Transverse colon (tissue), 4 donors: ENCODE data around the gene IER3. TPM values are rescaled to one million over a fixed set of nuclear protein-coding genes. Genes with fewer than 3 reads are reported as not detected.
"Not testable (repeated sequence)": the region's sequence is repeated elsewhere in the genome, so short reads cannot be mapped to it uniquely, and the experiment has no call there.

Experiments used
- DNase-seq: peaks from one replicate; pipeline ENCODE4 v3.0.0-alpha.2; 2019
- H3K27ac ChIP-seq, 4 donors: fragments of 200-600 bp; sonication (generic); 2 replicates each; pipeline ENCODE4 v1.5.1; 2016 to 2018; ENCODE audit warnings: inconsistent platforms in 4 of 4
- H3K27me3 ChIP-seq: fragments of 200-600 bp; sonication (generic); 2 replicates; pipeline ENCODE4 v1.5.1; 2017; ENCODE audit warnings: inconsistent platforms
- H3K36me3 ChIP-seq, 4 donors: fragments of 200-600 bp; sonication (generic); 2 replicates each; pipeline ENCODE4 v1.5.1; 2017 to 2019; ENCODE audit warnings: inconsistent platforms in 4 of 4
- H3K4me1 ChIP-seq, 4 donors: fragments of 200-600 bp; sonication (generic); 2 replicates each; pipeline ENCODE4 v1.5.1; 2017 to 2020; ENCODE audit warnings: inconsistent platforms in 4 of 4
- H3K4me3 ChIP-seq, 4 donors: fragments of 200-600 bp; sonication (generic); 1 replicate in 1 of 4; 2 replicates in 3 of 4; pipeline versions ENCODE4 v1.5.1 to v1.6.1; 2017 to 2019; ENCODE audit warnings: inconsistent platforms in 4 of 4
- H3K9me3 ChIP-seq, 2 donors: fragments of 200-600 bp; sonication (generic); 2 replicates each; pipeline ENCODE4 v1.5.1; 2017 to 2019; ENCODE audit warnings: inconsistent platforms in 2 of 2
- CTCF ChIP-seq, 5 experiments: fragments of 200-600 bp in 3 of 5; fragments of 450-650 bp in 2 of 5; sonication (generic) in 3 of 5; IDR thresholded peaks; 1 replicate in 2 of 5; 2 replicates in 3 of 5; pipeline ENCODE4 v1.5.1; 2016 to 2017; ENCODE audit warnings: antibody characterized with exemption in 5 of 5, inconsistent platforms in 3 of 5, mild to moderate bottlenecking in 2 of 5, moderate library complexity in 1 of 5
- EP300 ChIP-seq: sonication (generic); formaldehyde crosslinking; IDR thresholded peaks from one replicate; pipeline ENCODE4 v1.6.1; 2017; ENCODE audit warnings: antibody characterized with exemption, low read depth
- POLR2A ChIP-seq: fragments of 450-650 bp; IDR thresholded peaks from one replicate; pipeline ENCODE4 v1.6.1; 2016; ENCODE audit warnings: antibody characterized with exemption, mild to moderate bottlenecking, moderate library complexity
- POLR2AphosphoS5 ChIP-seq, 3 donors: sonication (generic); formaldehyde crosslinking; IDR thresholded peaks; one replicate each; pipeline ENCODE4 v1.6.1; 2016; ENCODE audit warnings: antibody characterized with exemption in 3 of 3
- WGBS, 2 donors: methylation state at CpG; one replicate each; pipeline ENCODE4 v1.1.5; 2018; ENCODE audit warnings: low coverage in 1 of 2; 5-methylcytosine and 5-hydroxymethylcytosine counted together
- in situ Hi-C, 4 donors: fragments of 200-750 bp; cut with MboI; loops; one replicate each; pipeline versions ENCODE4 v1.15.0 to v1.15.1; 2017; ENCODE audit warnings: low sequenced_read_pairs in 3 of 4, low pct_ligation_motif_present in 1 of 4, low pct_unique_long_range_greater_than_20kb in 1 of 4
- intact Hi-C: fragments of 100-400 bp; cut with DNase I; formaldehyde crosslinking; loops from one replicate; pipeline ENCODE4 v1.15.1; 2023; ENCODE audit warnings: low total_unique reads
- total RNA-seq, 4 donors: library from RNA; depleted of rRNA; stranded (reverse); fragments of >200 nt; gene quantifications; one replicate each; pipeline ENCODE4 v1.1.0, GENCODE V29; 2016

The IER3 gene
- total RNA-seq, 4 donors from 2014 or later: 21.1 to 100 (median 84.6) TPM

GRCh38 chr6:30719791-30720737, 24.3 kb downstream of the IER3 start, which contains the start of gene TUBB:
Gene TUBB, plus strand, starts transcription at chr6:30720352. Its CDS starts 155 bp downstream, at chr6:30720507.
- H3K4me3 ChIP-seq: peak within 1 kb of the TSS; percentile 58 to 90 (median 78)
- peaks cover 0 to 23% (median 11%) of the 10 kb centered on the region in 4 donors for H3K36me3 ChIP-seq
- WGBS, 2 donors: 0% methylated on average over 9 to 38 of the region's 38 CpGs
- no peaks in the 10 kb centered on the region for H3K27me3 ChIP-seq
- intact Hi-C loops: loop anchor here (5.0 kb wide), 1 partner anchor 103 kb away; the partner anchor contains the start of genes MRPS18B and PPP1R10
- peak within 1 kb of the TSS; percentile 93 to 99 (median 98) for H3K27ac ChIP-seq
- no peaks in the 10 kb centered on the region for H3K9me3 ChIP-seq
- peak; percentile 98 for DNase-seq
- TF ChIP-seq CTCF (IDR thresholded peaks at IDR 0.05): peak in 4 of 5 experiments; percentile 2 to 63 (median 24)
- TF ChIP-seq EP300: no peak
- TF ChIP-seq POLR2A: peak; percentile 96
- peak; percentile 99 to 100 (median 99) for TF ChIP-seq POLR2AphosphoS5 (IDR thresholded peaks at IDR 0.05)
- in situ Hi-C loops: loop anchor here in 2 of 4 donors (5.0 to 10.0 kb wide), 2 partner anchors 38 to 155 kb away; no protein-coding TSS in a partner anchor
- H3K4me1 ChIP-seq: peaks cover 4 to 63% (median 39%) of the 10 kb centered on the region in 4 donors

- WGBS, 2 donors: 29 to 30% methylated on average over 8 of the region's 8 CpGs
- Histone ChIP-seq H3K9me3 (no peaks in the 10 kb centered on the region), H3K4me3 (peak overlapping the region; percentile 14 to 90 (median 78)), H3K4me1 (peaks cover 4 to 57% (median 39%) of the 10 kb centered on the region in 4 donors), H3K36me3 (peaks cover 0 to 17% (median 9%) of the 10 kb centered on the region in 4 donors), H3K27ac (peak overlapping the region; percentile 93 to 99 (median 98)), H3K27me3 (no peaks in the 10 kb centered on the region)
- TF ChIP-seq POLR2A (no peak), CTCF (IDR thresholded peaks at IDR 0.05) (no peak), POLR2AphosphoS5 (IDR thresholded peaks at IDR 0.05) (no peak), EP300 (no peak)
- intact Hi-C loops: no loop called here
- in situ Hi-C loops: loop anchor here in 1 of 4 donors (5.0 kb wide), 1 partner anchor 37 kb away; no protein-coding TSS in a partner anchor
- DNase-seq: no peak
Observed at GRCh38 chr6:30719356-30719755, 25.0 kb downstream of the IER3 start.

GRCh38 chr6:30717845-30718720, 26.3 kb downstream of the IER3 start:
- DNase-seq, H3K9me3 ChIP-seq, H3K27me3 ChIP-seq: not testable (repeated sequence)
- H3K27ac ChIP-seq: peak overlapping the region; percentile 93 to 99 (median 98)
- 64 to 74% methylated on average over 23 to 37 of the region's 37 CpGs for WGBS, 2 donors
- intact Hi-C loops (loop anchor here (2.0 kb wide), 1 partner anchor 31 kb away; the partner anchor contains the start of gene PPP1R18), in situ Hi-C loops (loop anchor here in 1 of 4 donors (5.0 kb wide), 1 partner anchor 36 kb away; no protein-coding TSS in a partner anchor)
- H3K4me1 ChIP-seq: peaks cover 4 to 46% (median 39%) of the 10 kb centered on the region in 4 donors
- peak overlapping the region; percentile 3 to 55 (median 43) for H3K4me3 ChIP-seq
- H3K36me3 ChIP-seq: peaks cover 0 to 13% (median 5%) of the 10 kb centered on the region in 4 donors
- TF ChIP-seq CTCF (IDR thresholded peaks at IDR 0.05) (peak in 1 of 5 experiments; percentile 25), POLR2A (peak; percentile 15)
